ENCODE data around the gene CCDC171.

DNA sequence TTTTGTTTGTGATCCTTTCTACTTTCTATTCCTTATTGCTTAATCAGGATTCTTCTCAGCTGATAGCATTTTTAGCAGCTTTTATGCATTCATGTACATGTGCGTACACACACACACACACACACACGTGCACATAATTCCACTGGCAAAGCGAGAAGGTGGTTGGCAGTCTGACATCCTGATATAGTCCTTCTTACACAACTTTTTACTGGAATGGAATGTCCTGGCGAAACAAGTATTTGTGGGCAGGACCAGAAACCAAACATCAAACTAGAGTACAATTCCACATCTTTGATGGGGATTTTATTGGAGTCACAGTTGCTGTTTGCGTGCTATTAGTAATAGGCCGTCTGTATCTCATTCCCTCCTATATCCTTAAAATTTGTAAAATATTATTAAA is 356.5 kb downstream of the CCDC171 start:
- TF ChIP-seq, protein P1, sequence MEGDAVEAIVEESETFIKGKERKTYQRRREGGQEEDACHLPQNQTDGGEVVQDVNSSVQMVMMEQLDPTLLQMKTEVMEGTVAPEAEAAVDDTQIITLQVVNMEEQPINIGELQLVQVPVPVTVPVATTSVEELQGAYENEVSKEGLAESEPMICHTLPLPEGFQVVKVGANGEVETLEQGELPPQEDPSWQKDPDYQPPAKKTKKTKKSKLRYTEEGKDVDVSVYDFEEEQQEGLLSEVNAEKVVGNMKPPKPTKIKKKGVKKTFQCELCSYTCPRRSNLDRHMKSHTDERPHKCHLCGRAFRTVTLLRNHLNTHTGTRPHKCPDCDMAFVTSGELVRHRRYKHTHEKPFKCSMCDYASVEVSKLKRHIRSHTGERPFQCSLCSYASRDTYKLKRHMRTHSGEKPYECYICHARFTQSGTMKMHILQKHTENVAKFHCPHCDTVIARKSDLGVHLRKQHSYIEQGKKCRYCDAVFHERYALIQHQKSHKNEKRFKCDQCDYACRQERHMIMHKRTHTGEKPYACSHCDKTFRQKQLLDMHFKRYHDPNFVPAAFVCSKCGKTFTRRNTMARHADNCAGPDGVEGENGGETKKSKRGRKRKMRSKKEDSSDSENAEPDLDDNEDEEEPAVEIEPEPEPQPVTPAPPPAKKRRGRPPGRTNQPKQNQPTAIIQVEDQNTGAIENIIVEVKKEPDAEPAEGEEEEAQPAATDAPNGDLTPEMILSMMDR (conservative IDR thresholded peaks at IDR 0.05; ENCODE audit: low read length), result no peak
- TF ChIP-seq EZH2phosphoT487 (IDR thresholded peaks at IDR 0.05; ENCODE audit: borderline replicate concordance, low read depth, low read length), result no peak
